Aorta (tissue), 4 donors: ENCODE data around the gene FAM216A. TPM values are rescaled to one million over a fixed set of nuclear protein-coding genes. Genes with fewer than 3 reads are reported as not detected.

Source experiments
- polyA plus RNA-seq, 2 donors: library from polyadenylated mRNA; stranded (reverse); fragments of 200-250 nt; gene quantifications; one replicate each; pipeline ENCODE4 v1.2.3, GENCODE V29; 2013
- total RNA-seq, 2 donors: library from RNA; stranded (reverse); fragmentation: NEBNext Ultra II Directional; extraction: Animal tissue kit (Norgen Biotek cat#: 25700); gene quantifications; one replicate each; pipeline ENCODE4 v1.2.1, GENCODE V29; 2021
- donor health status: healthy with polysubstance abuse.
- donor health status: Bipolar disorder and iron deficiency.
- donor health status: DM: no; HTN: no; CAD: no.
- donor health status: DM: yes; HTN: yes; CAD: no.

The FAM216A gene
- total and polyA plus RNA-seq, 4 donors = 6.6 to 11.9 (median 7.6) TPM

Other genes with a start within 250 kb of the FAM216A start
- gene ATP2A2, start 187.6 kb upstream of the FAM216A start, total RNA-seq = 100 to 1,000 TPM; 231 to 285 TPM
- 100 to 1,000 TPM in 1 of 2 donors, 10 to 100 TPM in 1; 41.3 to 104 TPM for gene ATP2A2, start 187.6 kb upstream of the FAM216A start, polyA plus RNA-seq
- gene ANAPC7, start 65.1 kb upstream of the FAM216A start, total RNA-seq = 10 to 100 TPM; 37.5 to 50.3 TPM
- 10 to 100 TPM; 17.2 to 47.0 TPM for gene ANAPC7, start 65.1 kb upstream of the FAM216A start, polyA plus RNA-seq
- gene ARPC3, start 18.5 kb upstream of the FAM216A start, total RNA-seq = 100 to 1,000 TPM; 154 to 155 TPM
- 100 to 1,000 TPM; 240 to 452 TPM for gene ARPC3, start 18.5 kb upstream of the FAM216A start, polyA plus RNA-seq
- gene GPN3, start 588 bp upstream of the FAM216A start, total RNA-seq = 10 to 100 TPM; 14.5 to 20.6 TPM
- 10 to 100 TPM; 26.7 to 27.8 TPM for gene GPN3, start 588 bp upstream of the FAM216A start, polyA plus RNA-seq
- 100 to 1,000 TPM in 1 of 2 donors, 10 to 100 TPM in 1; 99.6 to 122 TPM for gene VPS29, start 33.3 kb downstream of the FAM216A start, total RNA-seq
- 100 to 1,000 TPM; 222 to 223 TPM for gene VPS29, start 33.3 kb downstream of the FAM216A start, polyA plus RNA-seq
- 1 to 10 TPM in 1 of 2 donors, under 1 TPM in 1; 0.57 to 2.2 TPM for gene RAD9B, start 33.5 kb downstream of the FAM216A start, total RNA-seq
- 1 to 10 TPM in 1 of 2 donors, not detected in 1; 2.2 TPM for gene RAD9B, start 33.5 kb downstream of the FAM216A start, polyA plus RNA-seq
- gene PPTC7, start 114.5 kb downstream of the FAM216A start, total RNA-seq = 10 to 100 TPM; 17.1 to 21.8 TPM
- gene PPTC7, start 114.5 kb downstream of the FAM216A start, polyA plus RNA-seq = 1 to 10 TPM; 8.5 to 9.5 TPM
- gene TCTN1, start 145.3 kb downstream of the FAM216A start, total RNA-seq = 10 to 100 TPM; 19.3 to 40.3 TPM
- 10 to 100 TPM; 21.0 to 47.1 TPM for gene TCTN1, start 145.3 kb downstream of the FAM216A start, polyA plus RNA-seq
- gene HVCN1, start 220.3 kb downstream of the FAM216A start, total RNA-seq = 10 to 100 TPM in 1 of 2 donors, 1 to 10 TPM in 1; 4.1 to 10.1 TPM
- gene HVCN1, start 220.3 kb downstream of the FAM216A start, polyA plus RNA-seq = 1 to 10 TPM; 6.0 to 8.6 TPM